GM13976 (cell line): ENCODE results near the gene GNAT2.

Source experiments
- DNase-seq: peaks from one replicate; pipeline ENCODE4 v3.0.0; 2012; ENCODE audit warnings: low spot score
- CTCF ChIP-seq: IDR thresholded peaks from 2 replicates; pipeline ENCODE4 v1.5.1; 2012; ENCODE audit warnings: borderline replicate concordance, mild to moderate bottlenecking; ENCODE audit not compliant: insufficient read depth; ENCODE audit errors: extremely low read depth, missing control alignments, control extremely low read depth
- in situ Hi-C: fragments of 300-500 bp; cut with MboI; formaldehyde crosslinking; loops from one replicate; pipeline ENCODE4 v1.12.0; 2022; ENCODE audit warnings: low sequenced_read_pairs, mixed read lengths, inconsistent platforms; ENCODE audit not compliant: unreplicated experiment

GNAT2 gene

GRCh38 chr1:109595531-109595930 lies 23.9 kb downstream of the GNAT2 start:
- no peak for DNase-seq
- in situ Hi-C loops = no loop called here
- TF ChIP-seq CTCF = no peak

- in situ Hi-C loops = no loop called here
- TF ChIP-seq CTCF = no peak
- no peak for DNase-seq
Measured at GRCh38 chr1:109592916-109593315, 26.5 kb downstream of the GNAT2 start.

GRCh38 chr1:109589679-109590078 lies 29.7 kb downstream of the GNAT2 start:
- in situ Hi-C loops = no loop called here
- no peak for DNase-seq
- no peak for TF ChIP-seq CTCF

GRCh38 chr1:109589177-109589576 lies 30.2 kb downstream of the GNAT2 start:
- no peak for TF ChIP-seq CTCF
- DNase-seq = no peak
- in situ Hi-C loops = no loop called here

- DNase-seq = no peak
- in situ Hi-C loops = no loop called here
Measured at GRCh38 chr1:109586055-109586454, 33.4 kb downstream of the GNAT2 start.

GRCh38 chr1:109584766-109585165 lies 34.6 kb downstream of the GNAT2 start:
- in situ Hi-C loops = no loop called here
- TF ChIP-seq CTCF = no peak
- DNase-seq = no peak

More at GRCh38 chr1:109586055-109586454, 33.4 kb downstream of the GNAT2 start:
- no peak for TF ChIP-seq CTCF

- TF ChIP-seq CTCF = no peak
- DNase-seq = no peak
- in situ Hi-C loops = no loop called here
Measured at GRCh38 chr1:109582021-109582420, 37.4 kb downstream of the GNAT2 start.
